HCT116 (cell line): ENCODE data around the gene LHX1. TPM values are rescaled to one million over a fixed set of nuclear protein-coding genes. Genes with fewer than 3 reads are reported as not detected.

Experiments used
- ATAC-seq: fragments of 200-7000 bp; cut with Tn5 transposase; 2 replicates; pipeline ENCODE4 v1.9.1; 2020; ENCODE audit warnings: mild to moderate bottlenecking, moderate library complexity
- BruUV-seq: library from RNA; stranded (reverse); fragments of 400-500 nt; replicated peaks from 2 replicates; lab custom pipeline; 2021; lab: Mats Ljungman, UMichigan
- CTCF ChIA-PET: fragments of 300-600 bp; sonication (Branson Sonifier 250); formaldehyde crosslinking; loops from one replicate; lab custom pipeline; 2021; ENCODE audit warnings: antibody characterized with exemption; lab: Charles Lee
- POLR2A ChIA-PET: fragments of 300-600, 350-600 bp; sonication (Branson Sonifier 250); formaldehyde crosslinking; loops from one replicate; lab custom pipeline; 2021; ENCODE audit warnings: antibody characterized with exemption; lab: Charles Lee
- RAD21 ChIA-PET, 2 experiments: fragments of 300-600 bp; sonication (Branson Sonifier 250); formaldehyde crosslinking; loops; one replicate each; lab custom pipeline; 2023; ENCODE audit warnings: low total read pairs in 2 of 2; ENCODE audit not compliant: uncharacterized antibody in 2 of 2, unreplicated experiment in 2 of 2, low non-redundant PET in 1 of 2; lab: Charles Lee
- DNase-seq: peaks from one replicate; pipeline ENCODE4 v3.0.0-alpha.2; 2010; ENCODE audit warnings: low read depth, low spot score
- H2AFZ ChIP-seq: fragments of 200-600 bp; shearing (Covaris generic), sonication (generic); 2 replicates; pipeline ENCODE4 v1.6.1; 2017; ENCODE audit warnings: low read depth, mixed run types, mixed read lengths, antibody characterized with exemption, low read length; ENCODE audit not compliant: poor library complexity, severe bottlenecking
- H3K27ac ChIP-seq: 2 replicates; pipeline ENCODE4 v1.5.1; 2012; ENCODE audit warnings: low read depth, low read length
- H3K27me3 ChIP-seq: fragments of 200-600 bp; sonication (generic); 2 replicates; pipeline ENCODE4 v1.6.1; 2016; ENCODE audit warnings: mixed run types, low read length, mixed read lengths; ENCODE audit not compliant: insufficient read depth
- H3K36me3 ChIP-seq, 2 experiments: fragments of 200-500 bp in 1 of 2; fragments of 200-600 bp in 1 of 2; sonication (Bioruptor generic) in 1 of 2; sonication (generic) in 1 of 2; 2 replicates each; pipeline versions ENCODE4 v1.5.1 to v1.6.1; 2014 to 2016; ENCODE audit warnings: low read length in 2 of 2, inconsistent platforms in 1 of 2, mixed read lengths in 1 of 2, mixed run types in 1 of 2; ENCODE audit not compliant: insufficient read depth in 2 of 2, control insufficient read depth in 1 of 2
- H3K4me1 ChIP-seq, 2 experiments: fragments of 200-600 bp in 1 of 2; sonication (generic) in 1 of 2; 2 replicates each; pipeline versions ENCODE4 v1.5.1 to v1.6.1; 2012 to 2017; ENCODE audit warnings: low read length in 2 of 2, inconsistent platforms in 1 of 2, mild to moderate bottlenecking in 1 of 2, mixed read lengths in 1 of 2, mixed run types in 1 of 2, moderate library complexity in 1 of 2; ENCODE audit not compliant: insufficient read depth in 2 of 2, control insufficient read depth in 1 of 2
- H3K4me2 ChIP-seq: fragments of 200-600 bp; sonication (generic); 2 replicates; pipeline ENCODE4 v1.6.1; 2017; ENCODE audit warnings: mixed run types, low read length, mixed read lengths
- H3K4me3 ChIP-seq, 2 experiments: fragments of 200-600 bp in 1 of 2; sonication (generic) in 1 of 2; replicated peaks in 1 of 2; 2 replicates each; pipeline ENCODE4 v1.5.1; 2011 to 2016; ENCODE audit warnings: low read length in 2 of 2, control low read depth in 1 of 2, low read depth in 1 of 2, mild to moderate bottlenecking in 1 of 2, mixed read lengths in 1 of 2, mixed run types in 1 of 2
- H3K79me2 ChIP-seq: fragments of 200-600 bp; sonication (generic); 2 replicates; pipeline ENCODE4 v1.6.1; 2017; ENCODE audit warnings: mild to moderate bottlenecking, mixed run types, low read length, moderate library complexity, mixed read lengths; ENCODE audit not compliant: insufficient read depth
- H3K9ac ChIP-seq: fragments of 200-600 bp; sonication (generic); 2 replicates; pipeline ENCODE4 v1.6.1; 2016; ENCODE audit warnings: low read length, mixed read lengths
- H3K9me2 ChIP-seq: fragments of 200-600 bp; sonication (generic), shearing (Covaris generic); 2 replicates; pipeline ENCODE4 v1.6.1; 2017; ENCODE audit warnings: mixed run types, mild to moderate bottlenecking, moderate library complexity; ENCODE audit not compliant: insufficient read depth
- H3K9me3 ChIP-seq, 2 experiments: fragments of 200-500 bp in 1 of 2; fragments of 200-600 bp in 1 of 2; sonication (Bioruptor generic) in 1 of 2; sonication (generic) in 1 of 2; 2 replicates each; pipeline ENCODE4 v1.6.1; 2014 to 2017; ENCODE audit warnings: low read length in 2 of 2, mixed read lengths in 2 of 2, inconsistent platforms in 1 of 2, low read depth in 1 of 2, mild to moderate bottlenecking in 1 of 2, mixed run types in 1 of 2, moderate library complexity in 1 of 2; ENCODE audit not compliant: control insufficient read depth in 1 of 2, insufficient read depth in 1 of 2
- H4K20me1 ChIP-seq: fragments of 200-600 bp; sonication (generic), shearing (Covaris generic); 2 replicates; pipeline ENCODE4 v1.6.1; 2017; ENCODE audit warnings: mixed run types, mild to moderate bottlenecking, moderate library complexity; ENCODE audit not compliant: insufficient read depth
- ATF3 ChIP-seq: IDR thresholded peaks from 2 replicates; pipeline ENCODE4 v1.6.1; 2012
- CBX3 ChIP-seq: IDR thresholded peaks from 2 replicates; pipeline ENCODE4 v1.6.1; 2012; ENCODE audit warnings: low read depth
- CEBPB ChIP-seq: IDR thresholded peaks from 2 replicates; pipeline ENCODE4 v1.6.1; 2012; ENCODE audit warnings: low read depth
- CTCF ChIP-seq, 3 experiments: fragments of 200-600 bp in 1 of 3; sonication (generic) in 1 of 3; IDR thresholded peaks in 2 of 3; conservative IDR thresholded peaks in 1 of 3; 2 replicates each; pipeline ENCODE4 v1.5.1; 2012 to 2017; ENCODE audit warnings: low read depth in 2 of 3, low read length in 2 of 3, antibody characterized with exemption in 1 of 3, borderline replicate concordance in 1 of 3, control low read depth in 1 of 3, mild to moderate bottlenecking in 1 of 3, mixed read lengths in 1 of 3, mixed run types in 1 of 3, moderate library complexity in 1 of 3; ENCODE audit not compliant: insufficient read depth in 1 of 3
- EGR1 ChIP-seq: IDR thresholded peaks from 2 replicates; pipeline ENCODE4 v1.6.1; 2012; ENCODE audit warnings: low read depth
- EZH2 ChIP-seq: fragments of 200-600 bp; sonication (generic); IDR thresholded peaks from 2 replicates; pipeline ENCODE4 v1.6.1; 2017; ENCODE audit warnings: antibody characterized with exemption, mixed run types
- FOSL1 ChIP-seq: IDR thresholded peaks from 2 replicates; pipeline ENCODE4 v1.6.1; 2012; ENCODE audit warnings: low read depth
- JUND ChIP-seq: IDR thresholded peaks from 2 replicates; pipeline ENCODE4 v1.6.1; 2012
- MAX ChIP-seq: IDR thresholded peaks from 2 replicates; pipeline ENCODE4 v1.6.1; 2012
- POLR2A ChIP-seq: IDR thresholded peaks from 2 replicates; pipeline ENCODE4 v1.7.0; 2011; ENCODE audit warnings: borderline replicate concordance; ENCODE audit not compliant: insufficient read depth, insufficient read length; ENCODE audit errors: extremely low read depth
- POLR2AphosphoS5 ChIP-seq: IDR thresholded peaks from 2 replicates; pipeline ENCODE4 v1.6.1; 2011; ENCODE audit warnings: mild to moderate bottlenecking, low read depth, low read length, moderate library complexity
- REST ChIP-seq: IDR thresholded peaks from 2 replicates; pipeline ENCODE4 v1.6.1; 2012; ENCODE audit warnings: low read depth
- SIN3A ChIP-seq: IDR thresholded peaks from 2 replicates; pipeline ENCODE4 v1.6.1; 2012; ENCODE audit warnings: low read depth
- SRF ChIP-seq: IDR thresholded peaks from 2 replicates; pipeline ENCODE4 v1.6.1; 2012; ENCODE audit warnings: low read depth
- TCF7L2 ChIP-seq: IDR thresholded peaks from 2 replicates; pipeline ENCODE4 v1.7.0; 2011; ENCODE audit warnings: borderline replicate concordance, inconsistent platforms; ENCODE audit not compliant: insufficient read depth, insufficient read length; ENCODE audit errors: extremely low read depth
- YY1 ChIP-seq: IDR thresholded peaks from 2 replicates; pipeline ENCODE4 v1.6.1; 2011; ENCODE audit warnings: low read length, low read depth, moderate library complexity, mild to moderate bottlenecking; ENCODE audit not compliant: insufficient replicate concordance; ENCODE audit errors: extremely low read depth
- ZFX ChIP-seq: fragments of 450-650 bp; IDR thresholded peaks from 2 replicates; pipeline ENCODE4 v1.6.1; 2017
- ZNF274 ChIP-seq: fragments of 200-500 bp; sonication (Bioruptor generic); IDR thresholded peaks from 2 replicates; pipeline ENCODE4 v1.6.1; 2014; ENCODE audit warnings: mild to moderate bottlenecking, low read depth, low read length, inconsistent platforms
- intact Hi-C: fragments of 100-400 bp; cut with micrococcal nuclease; formaldehyde crosslinking; loops from 2 replicates; pipeline ENCODE4 v1.10.0; 2022
- total RNA-seq: library from RNA; stranded (reverse); gene quantifications from one replicate; pipeline ENCODE4 v1.2.1, GENCODE V29; 2021; ENCODE audit not compliant: unreplicated experiment

The LHX1 gene
- total RNA-seq, 1 experiment from 2014 or later: 0.44 TPM

GRCh38 chr17:36934692-36935630 lies 2.3 kb upstream of the LHX1 start (continued):
- TF ChIP-seq ZFX: no peak
- TF ChIP-seq MAX: no peak
- TF ChIP-seq FOSL1: no peak
- TF ChIP-seq CEBPB: no peak
- no peak for TF ChIP-seq EGR1
- no peak for TF ChIP-seq TCF7L2
- no peak for TF ChIP-seq CBX3
- no peak for TF ChIP-seq JUND
- TF ChIP-seq ZNF274: no peak
- TF ChIP-seq, all 23 proteins: peak for 0

- H3K4me3 ChIP-seq: peak overlapping the region; percentile 40 to 48
- ChIA-PET CTCF (no interaction called here), RAD21 (interaction anchor here in 1 of 2 experiments (0.7 kb wide), 1 partner anchor 147 kb away, joined by 6 read pairs; no protein-coding TSS in a partner anchor), POLR2A (no interaction called here)
- intact Hi-C loops: no loop called here
- H3K79me2 ChIP-seq: no peaks in the 10 kb centered on the region
- no TSS peak for BruUV-seq
- H3K4me2 ChIP-seq: peak overlapping the region; percentile 67
- H4K20me1 ChIP-seq: no peaks in the 10 kb centered on the region
- H2AFZ ChIP-seq: no peak overlapping the region
- H3K4me1 ChIP-seq: peaks cover 2 to 13% of the 10 kb centered on the region in 2 experiments; a peak in 2 of 4 replicates
- ATAC-seq: peak; percentile 70
- H3K27ac ChIP-seq: no peak overlapping the region; the same call in 1 of the 2 replicates
- H3K36me3 ChIP-seq: no peaks in the 10 kb centered on the region
- no peak for DNase-seq
- no peaks in the 10 kb centered on the region for H3K9me3 ChIP-seq
- H3K27me3 ChIP-seq: no peaks in the 10 kb centered on the region
- peak overlapping the region; percentile 49 for H3K9ac ChIP-seq
- H3K9me2 ChIP-seq: no peaks in the 10 kb centered on the region
- TF ChIP-seq YY1 (no peak), POLR2AphosphoS5 (no peak), JUND (no peak), CTCF (IDR thresholded peaks at IDR 0.05 in 2 of 3, conservative IDR thresholded peaks at IDR 0.05 in 1 of 3; ENCODE audit: borderline replicate concordance in 1 of 3, insufficient read depth in 1 of 3, low read depth in 2 of 3, low read length in 2 of 3) (no peak), SIN3A (no peak), EZH2 (no peak), ATF3 (no peak), REST (no peak), POLR2A (no peak), CBX3 (no peak), ZNF274 (no peak), SRF (no peak), TCF7L2 (no peak)
These were observed 1.4 kb upstream of the LHX1 start for GRCh38 chr17:36935671-36936454.
